ENCODE measurements around the gene PAPPA2. TPM values are rescaled to one million over a fixed set of nuclear protein-coding genes. Genes with fewer than 3 reads are reported as not detected.

The PAPPA2 gene
- total and polyA plus RNA-seq, 2 donors (not counting 1 experiment from before 2014, with no cell fraction given) = 0.24 to 4.1 TPM

GRCh38 chr1:176717066-176717750 is 254.2 kb downstream of the PAPPA2 start:
- no peaks in the 10 kb centered on the region for H4K20me1 ChIP-seq (ENCODE audit: control insufficient read depth, extremely low read depth, insufficient read depth, low read length)
- no peak overlapping the region for H3K9ac ChIP-seq (ENCODE audit: insufficient read depth, low read length)
- DNase-seq (ENCODE audit: low read depth in 2 of 2) = no peak
- no peak overlapping the region for H3K4me3 ChIP-seq (replicated peaks in 1 of 4; ENCODE audit: control extremely low read depth in 1 of 4, insufficient read depth in 1 of 4, low read depth in 3 of 4, low read length in 4 of 4)
- no peaks in the 10 kb centered on the region for H3K4me1 ChIP-seq (ENCODE audit: control insufficient read depth, extremely low read depth, insufficient read depth, low read length)
- no peak overlapping the region for H3K4me2 ChIP-seq (ENCODE audit: extremely low read depth, insufficient read depth, low read length)
- H3K9me3 ChIP-seq (ENCODE audit: control insufficient read depth, insufficient read depth, low read depth, low read length) = no peaks in the 10 kb centered on the region
- no peak overlapping the region for H3K27ac ChIP-seq (ENCODE audit: insufficient read depth, low read length)
- no peaks in the 10 kb centered on the region for H3K79me2 ChIP-seq (ENCODE audit: control insufficient read depth, insufficient read depth, low read length)
- TF ChIP-seq EZH2 (IDR thresholded peaks at IDR 0.05; ENCODE audit: low read length, missing control alignments) (no peak), CTCF (conservative IDR thresholded peaks at IDR 0.05 in 1 of 2, IDR thresholded peaks at IDR 0.05 in 1 of 2; ENCODE audit: low read depth in 1 of 2, low read length in 2 of 2) (no peak)
- H2AFZ ChIP-seq (ENCODE audit: low read length) = no peak overlapping the region
- H3K36me3 ChIP-seq (ENCODE audit: control insufficient read depth, insufficient read depth, low read length) = no peaks in the 10 kb centered on the region
- H3K27me3 ChIP-seq (ENCODE audit: control insufficient read depth, insufficient read depth, low read length) = no peaks in the 10 kb centered on the region

- TF ChIP-seq CTCF (conservative IDR thresholded peaks at IDR 0.05 in 1 of 2, IDR thresholded peaks at IDR 0.05 in 1 of 2; ENCODE audit: low read depth in 1 of 2, low read length in 2 of 2) = no peak
- TF ChIP-seq EZH2 (IDR thresholded peaks at IDR 0.05; ENCODE audit: low read length, missing control alignments) = no peak
Measured at GRCh38 chr1:176719447-176719846, 256.5 kb downstream of the PAPPA2 start.

GRCh38 chr1:176720838-176721237 is 257.9 kb downstream of the PAPPA2 start:
- no peak overlapping the region for H3K27ac ChIP-seq (ENCODE audit: insufficient read depth, low read length)
- no peaks in the 10 kb centered on the region for H3K4me1 ChIP-seq (ENCODE audit: control insufficient read depth, extremely low read depth, insufficient read depth, low read length)
- no peaks in the 10 kb centered on the region for H3K79me2 ChIP-seq (ENCODE audit: control insufficient read depth, insufficient read depth, low read length)
- TF ChIP-seq EZH2 (IDR thresholded peaks at IDR 0.05; ENCODE audit: low read length, missing control alignments) = no peak
- TF ChIP-seq CTCF (conservative IDR thresholded peaks at IDR 0.05 in 1 of 2, IDR thresholded peaks at IDR 0.05 in 1 of 2; ENCODE audit: low read depth in 1 of 2, low read length in 2 of 2) = no peak
- no peak overlapping the region for H3K4me3 ChIP-seq (replicated peaks in 1 of 4; ENCODE audit: control extremely low read depth in 1 of 4, insufficient read depth in 1 of 4, low read depth in 3 of 4, low read length in 4 of 4)
- DNase-seq (ENCODE audit: low read depth in 2 of 2) = no peak
- H2AFZ ChIP-seq (ENCODE audit: low read length) = no peak overlapping the region
- H3K36me3 ChIP-seq (ENCODE audit: control insufficient read depth, insufficient read depth, low read length) = no peaks in the 10 kb centered on the region
- no peak overlapping the region for H3K9ac ChIP-seq (ENCODE audit: insufficient read depth, low read length)
- H3K27me3 ChIP-seq (ENCODE audit: control insufficient read depth, insufficient read depth, low read length) = no peaks in the 10 kb centered on the region
- no peaks in the 10 kb centered on the region for H3K9me3 ChIP-seq (ENCODE audit: control insufficient read depth, insufficient read depth, low read depth, low read length)
- no peak overlapping the region for H3K4me2 ChIP-seq (ENCODE audit: extremely low read depth, insufficient read depth, low read length)
- H4K20me1 ChIP-seq (ENCODE audit: control insufficient read depth, extremely low read depth, insufficient read depth, low read length) = no peaks in the 10 kb centered on the region

More at GRCh38 chr1:176719447-176719846, 256.5 kb downstream of the PAPPA2 start:
- Histone ChIP-seq H3K79me2 (ENCODE audit: control insufficient read depth, insufficient read depth, low read length) (no peaks in the 10 kb centered on the region), H3K27me3 (ENCODE audit: control insufficient read depth, insufficient read depth, low read length) (no peaks in the 10 kb centered on the region), H3K4me1 (ENCODE audit: control insufficient read depth, extremely low read depth, insufficient read depth, low read length) (no peaks in the 10 kb centered on the region), H3K9ac (ENCODE audit: insufficient read depth, low read length) (no peak overlapping the region), H3K4me3 (replicated peaks in 1 of 4; ENCODE audit: control extremely low read depth in 1 of 4, insufficient read depth in 1 of 4, low read depth in 3 of 4, low read length in 4 of 4) (no peak overlapping the region), H2AFZ (ENCODE audit: low read length) (no peak overlapping the region), H3K9me3 (ENCODE audit: control insufficient read depth, insufficient read depth, low read depth, low read length) (no peaks in the 10 kb centered on the region), H3K36me3 (ENCODE audit: control insufficient read depth, insufficient read depth, low read length) (no peaks in the 10 kb centered on the region), H3K4me2 (ENCODE audit: extremely low read depth, insufficient read depth, low read length) (no peak overlapping the region), H4K20me1 (ENCODE audit: control insufficient read depth, extremely low read depth, insufficient read depth, low read length) (no peaks in the 10 kb centered on the region), H3K27ac (ENCODE audit: insufficient read depth, low read length) (no peak overlapping the region)
- peak in 1 of 2 donors; percentile 22 for DNase-seq (ENCODE audit: low read depth in 2 of 2)

Measured in fibroblast of lung (primary cell).